CMK (cell line): Measurements from ENCODE around the gene TDRD9.
"Not testable (repeated sequence)": the region's sequence is repeated elsewhere in the genome, so short reads cannot be mapped to it uniquely, and the experiment has no call there.

Experiments used
- DNase-seq: peaks from one replicate; pipeline ENCODE4 v3.0.0-alpha.2; 2010; ENCODE audit warnings: low read depth

TDRD9 gene, protein sequence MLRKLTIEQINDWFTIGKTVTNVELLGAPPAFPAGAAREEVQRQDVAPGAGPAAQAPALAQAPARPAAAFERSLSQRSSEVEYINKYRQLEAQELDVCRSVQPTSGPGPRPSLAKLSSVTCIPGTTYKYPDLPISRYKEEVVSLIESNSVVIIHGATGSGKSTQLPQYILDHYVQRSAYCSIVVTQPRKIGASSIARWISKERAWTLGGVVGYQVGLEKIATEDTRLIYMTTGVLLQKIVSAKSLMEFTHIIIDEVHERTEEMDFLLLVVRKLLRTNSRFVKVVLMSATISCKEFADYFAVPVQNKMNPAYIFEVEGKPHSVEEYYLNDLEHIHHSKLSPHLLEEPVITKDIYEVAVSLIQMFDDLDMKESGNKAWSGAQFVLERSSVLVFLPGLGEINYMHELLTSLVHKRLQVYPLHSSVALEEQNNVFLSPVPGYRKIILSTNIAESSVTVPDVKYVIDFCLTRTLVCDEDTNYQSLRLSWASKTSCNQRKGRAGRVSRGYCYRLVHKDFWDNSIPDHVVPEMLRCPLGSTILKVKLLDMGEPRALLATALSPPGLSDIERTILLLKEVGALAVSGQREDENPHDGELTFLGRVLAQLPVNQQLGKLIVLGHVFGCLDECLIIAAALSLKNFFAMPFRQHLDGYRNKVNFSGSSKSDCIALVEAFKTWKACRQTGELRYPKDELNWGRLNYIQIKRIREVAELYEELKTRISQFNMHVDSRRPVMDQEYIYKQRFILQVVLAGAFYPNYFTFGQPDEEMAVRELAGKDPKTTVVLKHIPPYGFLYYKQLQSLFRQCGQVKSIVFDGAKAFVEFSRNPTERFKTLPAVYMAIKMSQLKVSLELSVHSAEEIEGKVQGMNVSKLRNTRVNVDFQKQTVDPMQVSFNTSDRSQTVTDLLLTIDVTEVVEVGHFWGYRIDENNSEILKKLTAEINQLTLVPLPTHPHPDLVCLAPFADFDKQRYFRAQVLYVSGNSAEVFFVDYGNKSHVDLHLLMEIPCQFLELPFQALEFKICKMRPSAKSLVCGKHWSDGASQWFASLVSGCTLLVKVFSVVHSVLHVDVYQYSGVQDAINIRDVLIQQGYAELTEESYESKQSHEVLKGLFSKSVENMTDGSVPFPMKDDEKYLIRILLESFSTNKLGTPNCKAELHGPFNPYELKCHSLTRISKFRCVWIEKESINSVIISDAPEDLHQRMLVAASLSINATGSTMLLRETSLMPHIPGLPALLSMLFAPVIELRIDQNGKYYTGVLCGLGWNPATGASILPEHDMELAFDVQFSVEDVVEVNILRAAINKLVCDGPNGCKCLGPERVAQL (N-terminal part only)

DNA sequence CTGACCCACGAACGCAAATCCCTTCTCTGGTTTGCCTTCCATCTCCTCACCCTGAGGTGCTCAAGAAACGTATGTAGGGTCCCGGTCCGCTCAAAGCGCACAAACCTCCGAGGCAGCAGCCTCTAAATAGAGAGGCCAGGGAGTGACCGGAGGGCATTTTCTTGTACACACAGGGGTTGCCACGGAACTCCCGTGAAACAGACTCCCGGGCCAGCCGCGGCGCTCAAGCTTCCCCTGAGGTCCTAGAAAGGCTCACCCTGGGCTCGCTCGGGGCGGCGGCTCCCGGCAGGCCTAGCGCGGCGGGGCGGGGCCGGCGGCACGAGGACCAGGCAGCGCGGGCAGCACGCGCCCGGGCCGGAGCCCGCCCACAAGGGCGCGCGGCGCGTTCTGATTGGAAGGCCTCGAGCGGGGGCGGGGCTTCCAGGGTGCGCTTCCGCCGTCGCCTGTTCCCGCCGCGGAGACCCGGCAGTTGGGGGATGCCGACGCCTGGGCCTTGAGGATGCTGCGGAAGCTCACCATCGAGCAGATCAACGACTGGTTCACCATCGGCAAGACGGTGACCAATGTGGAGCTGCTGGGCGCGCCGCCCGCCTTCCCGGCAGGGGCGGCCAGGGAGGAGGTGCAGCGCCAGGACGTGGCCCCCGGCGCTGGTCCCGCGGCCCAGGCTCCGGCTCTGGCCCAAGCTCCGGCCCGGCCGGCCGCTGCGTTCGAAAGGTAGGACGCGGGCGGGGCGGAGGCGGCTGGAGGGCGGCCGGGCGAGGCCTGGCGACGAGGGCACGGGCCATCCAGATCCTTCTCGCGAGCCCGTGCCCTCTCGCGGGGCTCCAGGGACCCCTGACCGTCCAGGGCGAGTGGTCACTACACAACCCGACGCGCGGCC is at the start of gene TDRD9:
TDRD9 (plus strand) TSS at position 446 of the 880 bp plus-strand sequence; CDS start at position 500, 54 bp downstream.
- no peak for DNase-seq

DNA sequence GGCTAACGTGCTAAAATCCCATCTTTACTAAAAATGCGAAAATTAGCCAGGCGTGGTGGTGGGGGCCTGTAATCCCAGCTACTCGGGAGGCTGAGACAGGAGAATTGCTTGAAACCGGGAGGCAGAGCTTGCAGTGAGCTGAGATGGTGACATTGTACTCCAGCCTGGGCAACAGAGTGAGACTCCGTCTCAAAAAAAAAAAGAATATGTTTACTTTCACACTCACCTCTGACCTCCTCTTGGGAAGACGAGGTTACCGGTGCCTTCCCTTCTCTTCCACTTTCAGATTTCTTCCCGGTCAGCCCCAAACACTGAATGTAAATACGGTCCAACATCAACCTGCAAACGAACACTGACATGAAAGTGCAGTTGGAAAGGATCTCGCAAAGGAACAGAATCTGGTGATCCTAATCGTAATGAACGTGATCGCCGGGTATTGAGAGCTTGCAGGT is 49.1 kb upstream of the TDRD9 start:
- DNase-seq, result no peak

DNA sequence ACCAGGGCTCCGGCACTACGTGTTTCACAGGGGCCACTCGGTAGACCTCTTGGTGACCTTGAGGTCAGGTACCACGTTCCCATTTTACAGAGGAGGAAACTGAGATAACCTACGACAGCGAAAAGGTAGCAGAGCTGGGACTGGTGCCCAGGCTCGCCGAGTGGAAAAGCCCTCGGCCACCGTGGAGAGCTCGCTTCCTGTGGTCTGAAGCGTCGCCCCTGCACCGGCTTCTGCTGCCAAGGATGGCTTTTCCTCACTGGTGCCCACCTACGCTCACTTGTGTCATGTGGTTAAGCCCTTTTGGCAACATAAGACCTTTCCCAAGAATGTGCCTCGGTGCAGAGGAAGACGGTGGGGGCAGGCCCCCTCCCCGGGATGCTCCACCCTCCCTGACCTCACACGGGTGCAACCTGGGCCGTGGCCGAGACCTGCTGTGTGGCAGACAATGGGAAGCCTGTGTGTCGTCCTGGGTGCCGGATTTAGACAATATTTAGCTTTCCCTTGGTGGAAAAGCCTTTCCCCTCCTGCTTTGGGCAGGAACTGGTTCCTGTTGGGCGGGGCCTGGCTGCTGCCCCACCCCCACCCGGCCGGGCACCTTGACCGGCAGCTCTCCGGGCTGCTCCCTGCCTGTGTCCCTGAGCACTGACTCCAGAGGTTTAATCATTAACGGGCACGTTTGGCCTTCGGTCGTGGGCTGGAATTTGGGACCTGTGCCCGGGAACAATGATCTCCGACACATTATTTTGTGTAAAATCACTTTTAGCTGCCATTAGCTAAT is 48.5 kb upstream of the TDRD9 start:
- no peak for DNase-seq

DNA sequence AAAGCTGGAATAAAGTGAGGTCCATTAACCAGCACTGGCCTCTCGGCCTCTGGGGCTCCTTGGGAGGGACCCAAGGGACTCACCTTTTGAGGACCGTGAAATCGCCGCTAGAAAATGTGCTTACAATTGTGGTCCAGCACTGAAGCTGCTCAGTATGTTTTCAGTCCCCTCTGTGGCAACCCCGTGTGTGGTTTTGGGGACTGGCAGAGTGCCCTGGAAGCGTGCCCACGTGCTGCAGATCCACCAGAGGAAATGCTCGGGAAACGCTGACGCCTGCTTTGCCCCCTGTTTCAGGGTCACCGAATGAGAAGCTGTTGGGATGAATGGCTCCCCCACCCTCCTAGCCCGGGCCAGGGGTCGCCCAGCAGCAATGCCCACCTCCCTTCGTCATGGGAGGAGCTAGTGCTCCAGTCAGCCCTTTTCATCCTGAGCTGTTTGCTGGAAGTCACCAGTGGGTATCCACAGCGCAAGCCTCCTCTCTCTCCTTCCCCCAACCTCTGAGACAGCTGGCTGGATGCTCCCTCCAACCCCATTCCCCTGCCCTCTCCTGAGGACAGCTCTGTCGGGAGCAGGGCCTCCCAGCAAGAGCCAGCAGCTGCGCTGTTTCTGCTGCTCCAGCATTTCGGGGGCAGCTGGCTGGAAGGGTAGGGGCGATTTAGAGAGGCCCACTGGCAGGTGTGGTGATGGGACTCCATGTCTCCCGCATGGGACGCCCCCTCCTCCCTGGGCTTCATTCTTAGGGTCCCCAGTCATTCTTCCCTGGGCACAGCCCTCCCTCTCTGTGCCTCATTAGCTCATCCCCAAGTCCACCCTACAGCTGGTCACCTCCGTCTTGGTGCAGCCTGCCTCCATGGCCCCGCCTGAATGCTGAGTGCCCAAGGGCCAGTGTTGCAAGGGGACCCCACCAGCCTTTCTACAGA is 47.6 kb upstream of the TDRD9 start:
- no peak for DNase-seq

DNA sequence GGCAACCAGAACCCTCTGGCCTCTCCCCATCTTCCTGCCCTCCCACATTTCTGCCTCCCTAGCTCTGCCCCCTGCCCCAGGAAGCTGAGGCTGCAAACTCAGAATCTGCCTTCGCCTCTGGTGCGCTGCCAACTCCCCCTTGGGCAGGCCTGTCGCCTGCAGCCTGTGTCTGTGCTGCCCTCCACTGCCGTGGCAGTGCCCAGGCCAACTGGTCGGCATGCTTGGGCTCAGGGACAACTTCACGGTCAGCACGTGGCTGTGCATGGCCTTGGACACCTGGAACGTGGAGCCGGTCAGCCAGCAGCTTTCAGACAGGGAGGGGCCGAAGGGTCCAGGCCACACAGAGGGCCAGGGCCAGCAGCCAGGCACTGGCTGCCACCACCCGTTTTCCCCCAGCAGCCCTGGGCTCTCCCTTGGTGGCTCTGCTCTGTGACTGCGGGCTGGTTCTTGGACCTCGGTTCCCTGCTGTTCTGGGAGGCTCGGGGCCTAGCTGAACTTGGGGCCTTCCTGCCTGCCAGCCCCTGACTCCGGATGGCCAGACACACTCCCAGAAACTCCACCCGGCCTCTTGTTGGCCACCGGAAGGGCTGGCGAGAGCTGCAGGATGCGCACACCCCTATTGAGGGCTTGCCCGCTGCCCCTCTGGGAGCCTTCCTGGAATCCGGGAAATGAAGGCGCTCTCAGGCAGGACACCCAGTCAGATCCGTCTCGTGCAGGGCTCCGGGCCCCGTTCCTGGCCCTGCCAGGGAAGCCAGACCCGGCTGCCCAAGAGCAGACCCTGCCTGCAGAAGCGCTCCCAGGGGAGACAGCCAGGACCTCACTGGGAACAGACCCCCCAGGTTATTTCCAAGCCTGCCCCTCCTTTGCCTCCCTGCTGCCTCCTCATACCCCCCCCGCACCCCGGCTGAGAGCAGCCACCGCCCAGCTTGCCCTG is 46.7 kb upstream of the TDRD9 start:
- DNase-seq, result no peak

DNA sequence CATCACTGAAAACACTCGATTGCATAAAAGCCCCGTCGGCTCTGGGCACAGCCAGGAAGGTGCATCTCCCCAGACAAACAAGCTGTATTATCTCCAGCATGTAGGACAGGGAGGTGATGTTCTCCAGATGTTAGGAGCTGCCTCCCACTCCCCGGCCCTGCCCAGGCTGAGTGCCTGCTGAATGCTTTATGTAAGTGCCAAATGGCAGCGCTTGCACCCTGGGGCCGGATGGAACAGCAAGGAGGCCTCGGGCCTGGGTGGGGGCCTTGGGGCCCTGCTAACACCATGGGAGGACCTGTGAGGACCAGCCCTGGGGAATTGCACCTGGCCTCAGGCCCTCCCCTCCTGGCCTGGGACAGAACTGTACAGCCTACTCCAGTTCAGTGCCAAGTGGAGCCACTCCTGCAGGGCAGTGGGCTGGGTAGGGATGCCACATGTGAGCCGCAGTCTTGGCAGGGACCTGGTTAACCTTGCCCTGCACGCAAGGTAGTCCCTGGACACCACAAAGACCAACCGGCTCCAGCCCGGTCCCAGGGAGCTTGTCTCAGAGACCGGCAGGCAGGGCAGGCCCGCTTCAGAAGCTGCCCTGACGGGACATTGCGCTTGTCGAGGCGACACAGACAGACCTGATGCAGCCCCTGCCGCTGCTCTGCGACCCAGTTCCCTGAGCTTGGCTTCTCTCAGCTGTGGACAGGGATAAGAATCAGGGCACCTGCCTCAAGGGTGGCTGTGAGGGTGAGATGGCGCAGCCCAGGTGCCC is 45.6 kb upstream of the TDRD9 start:
- no peak for DNase-seq

DNA sequence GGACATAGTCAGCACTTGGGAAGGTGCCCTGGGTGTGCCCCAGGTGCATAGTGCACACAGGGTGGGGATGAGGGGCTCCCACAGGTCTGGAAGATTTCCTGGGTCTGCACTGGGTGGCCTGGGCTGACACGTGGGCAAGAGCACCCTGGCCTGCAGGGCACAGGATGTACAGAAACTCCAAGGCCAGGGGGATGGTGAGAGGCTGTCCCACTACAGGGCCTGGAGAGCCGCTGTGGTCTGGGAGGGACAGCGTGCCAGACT is 45.1 kb upstream of the TDRD9 start:
- DNase-seq, result no peak

DNA sequence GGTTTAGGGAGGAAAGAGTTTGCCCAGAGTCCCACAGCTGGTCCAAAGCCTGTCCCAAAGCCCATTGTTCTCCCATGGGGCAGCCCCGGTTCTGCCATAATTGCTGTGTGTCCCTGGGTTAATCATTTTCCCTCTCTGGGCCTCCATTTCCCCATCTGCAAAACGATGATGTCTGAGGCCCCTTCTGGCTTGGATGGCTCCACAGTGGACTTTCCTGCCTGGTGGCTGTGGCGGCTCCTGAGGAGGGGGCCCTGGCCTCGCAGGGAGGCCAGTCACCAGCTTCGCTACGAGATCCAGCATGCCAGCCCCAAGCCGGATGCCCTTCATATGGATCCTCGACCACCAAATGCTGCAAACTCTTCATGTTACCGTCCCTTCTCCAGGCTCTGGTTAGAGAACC is 43.4 kb upstream of the TDRD9 start:
- no peak for DNase-seq

DNA sequence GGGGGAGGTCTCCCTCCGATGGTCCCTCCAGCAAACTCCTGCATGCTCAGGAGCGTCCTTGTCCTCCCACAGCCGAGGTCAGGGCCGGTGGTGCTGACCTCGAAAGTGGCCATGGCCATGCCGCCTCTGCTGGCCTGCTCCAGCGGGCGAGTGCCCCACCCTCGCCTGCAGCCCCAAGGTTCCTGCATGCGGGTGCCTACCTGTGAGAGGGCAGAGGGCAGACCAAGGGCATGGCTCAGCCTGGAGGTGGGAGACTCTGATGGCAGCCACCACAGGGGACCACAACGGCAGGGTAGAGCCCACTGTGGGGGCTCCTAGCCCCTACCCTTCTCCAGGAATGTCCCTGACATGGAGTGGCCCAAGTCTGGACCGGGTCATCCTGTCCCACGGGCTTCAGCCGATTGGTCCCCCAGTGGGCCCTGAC is 42.7 kb upstream of the TDRD9 start:
- no peak for DNase-seq

DNA sequence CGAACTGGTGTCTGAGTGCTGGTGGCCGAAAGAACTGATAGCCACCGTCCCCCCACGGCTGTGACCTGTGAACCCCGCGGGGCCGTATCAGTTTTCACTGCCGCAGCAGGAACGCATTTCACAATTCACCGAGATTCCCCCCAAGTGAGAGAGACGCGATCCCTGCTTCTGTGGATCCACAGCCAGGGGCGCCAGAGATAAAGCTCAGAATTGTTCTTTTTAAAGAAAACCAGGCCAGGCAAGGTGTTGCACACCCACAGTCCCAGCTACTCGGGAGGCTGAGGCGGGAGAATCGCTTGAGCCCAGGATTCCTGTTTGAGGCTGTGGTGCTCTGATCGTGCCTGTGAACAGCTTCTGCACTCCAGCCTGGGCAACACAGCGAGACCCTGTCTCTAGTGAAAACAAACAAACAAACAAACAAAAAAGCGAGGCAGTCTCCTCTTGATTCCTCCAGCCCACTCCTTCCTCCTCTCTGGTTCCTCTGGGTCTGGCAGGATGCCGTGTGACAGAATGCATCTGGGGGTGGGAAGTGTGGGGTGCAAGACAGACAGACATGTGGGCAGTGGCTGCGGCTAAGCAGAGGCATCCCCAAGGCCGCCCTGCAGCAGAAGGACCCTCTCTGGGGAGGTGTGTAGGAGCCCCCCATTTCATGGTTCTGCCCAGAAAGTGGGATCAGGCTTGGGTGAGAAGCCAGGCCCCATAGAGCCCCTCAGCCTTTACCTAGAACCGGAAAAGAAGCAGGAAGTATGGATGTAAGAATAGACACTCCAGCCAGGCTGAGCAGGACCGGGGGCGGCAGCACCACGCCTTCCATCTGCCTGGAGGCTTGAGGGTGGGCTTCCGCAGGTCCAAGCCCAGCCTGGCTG is 41.7 kb upstream of the TDRD9 start:
- DNase-seq, result no peak

DNA sequence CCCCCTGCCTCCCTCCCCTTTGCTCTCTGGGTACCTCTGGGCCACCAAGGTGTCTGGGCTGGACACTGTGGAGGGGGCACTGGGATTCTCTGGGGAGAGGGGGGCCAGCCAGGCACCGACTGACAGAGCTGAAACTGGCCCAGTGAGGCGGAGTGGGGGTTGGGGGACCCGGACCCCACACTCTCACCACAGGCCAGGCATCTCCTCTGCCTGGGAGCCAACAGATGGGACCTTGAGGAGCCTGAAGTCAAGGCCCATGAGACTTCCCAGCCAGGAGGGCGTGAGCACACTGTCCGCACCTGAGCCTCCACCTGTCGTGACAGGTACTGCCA is 41.1 kb upstream of the TDRD9 start:
- DNase-seq, result no peak

DNA sequence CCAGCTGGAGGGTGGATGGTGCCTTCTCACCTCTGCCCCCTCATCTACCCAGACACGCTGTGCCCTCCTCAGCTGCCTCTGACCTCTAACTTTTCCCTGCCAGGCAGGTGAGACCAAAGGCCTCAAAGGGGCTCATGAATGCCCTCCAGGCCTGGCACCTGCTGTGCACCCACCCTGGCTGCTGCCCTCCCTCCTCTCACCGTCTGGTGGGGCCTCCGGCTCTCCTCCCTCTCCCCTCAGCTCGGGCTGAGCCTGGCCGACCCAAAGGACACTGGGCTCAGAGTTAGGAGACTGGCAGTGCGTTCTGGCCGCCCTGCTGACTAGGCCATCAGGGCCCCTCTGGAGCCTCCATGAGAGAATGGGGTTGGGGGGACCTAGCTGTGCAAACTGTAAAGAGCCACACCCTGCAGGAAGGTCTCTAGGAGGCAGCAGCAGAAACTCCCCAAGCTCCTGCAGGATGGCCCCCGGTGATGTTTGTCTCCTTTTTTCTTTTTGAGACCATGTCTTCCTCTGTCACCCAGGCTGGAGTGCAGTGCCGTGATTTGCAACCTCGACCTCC is 40.6 kb upstream of the TDRD9 start:
- no peak for DNase-seq

DNA sequence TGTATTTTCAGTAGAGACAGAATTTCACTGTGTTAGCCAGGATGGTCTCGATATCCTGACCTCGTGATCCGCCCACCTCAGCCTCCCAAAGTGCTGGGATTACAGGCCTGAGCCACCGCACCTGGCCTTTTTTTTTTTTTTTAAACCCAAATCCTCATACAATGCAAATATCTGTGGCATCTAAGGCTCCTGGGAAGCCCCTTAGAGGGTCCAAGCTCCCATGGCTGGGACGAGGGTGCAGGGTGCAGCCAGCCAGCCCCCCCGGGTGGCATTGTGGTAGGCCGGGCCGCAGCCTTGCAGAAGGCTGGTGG is 39.3 kb upstream of the TDRD9 start:
- not testable (repeated sequence) for DNase-seq

DNA sequence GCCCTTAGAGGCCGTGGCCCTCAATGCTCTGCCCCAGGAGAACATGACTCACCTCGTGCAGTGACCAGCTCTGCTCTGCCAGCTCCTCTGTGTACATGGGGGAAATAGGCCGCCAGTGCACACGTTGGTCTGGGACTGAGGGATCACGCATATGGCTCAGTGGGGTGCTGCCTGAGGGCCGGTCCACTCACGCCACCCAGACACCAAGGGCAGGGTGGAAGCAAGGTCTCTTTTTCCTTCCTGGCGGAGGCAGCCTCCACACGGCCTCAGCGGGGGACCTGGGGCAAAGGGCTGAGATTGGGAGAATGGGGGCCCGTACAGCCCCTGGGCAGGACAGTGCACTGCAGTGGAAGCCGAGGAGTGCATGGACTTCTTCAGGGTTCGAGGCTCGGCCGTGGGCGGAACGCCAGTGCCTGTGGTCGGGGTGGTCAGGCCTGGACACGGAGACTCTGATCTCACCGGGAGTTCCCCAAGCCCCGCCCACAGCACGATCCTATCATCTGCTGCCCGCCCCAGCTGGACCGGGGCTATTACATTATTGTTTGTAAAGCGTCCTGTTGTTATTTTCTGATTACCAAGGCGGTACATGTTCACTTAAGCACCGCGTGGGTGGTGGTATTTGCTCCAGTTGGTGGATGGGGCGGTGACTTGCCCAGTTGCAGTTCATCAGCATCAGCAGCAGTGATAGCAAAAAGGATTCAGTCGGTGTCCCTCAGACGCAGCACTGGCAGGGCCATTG is 38.8 kb upstream of the TDRD9 start:
- no peak for DNase-seq

DNA sequence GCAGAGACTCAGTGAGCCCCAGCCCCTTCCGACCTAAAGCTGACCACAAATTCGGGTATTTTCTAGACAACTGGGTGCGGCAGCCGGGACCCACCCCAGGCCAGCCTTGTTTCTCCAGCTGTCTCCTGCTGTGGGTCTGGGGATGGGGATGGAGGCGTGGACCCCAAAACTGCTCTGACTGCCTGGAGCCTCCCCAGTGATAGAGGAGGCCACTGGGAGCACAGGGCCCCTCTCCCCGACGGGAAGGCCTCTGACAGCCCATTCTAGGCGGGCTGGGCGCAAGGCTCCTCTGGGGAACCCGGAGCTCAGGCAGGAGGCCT is 38.2 kb upstream of the TDRD9 start:
- no peak for DNase-seq
